Astrocyte of the hippocampus (primary cell): Measurements from ENCODE around the gene AASDH.

Experiments
- DNase-seq: peaks from one replicate; pipeline ENCODE4 v3.0.0; 2011; ENCODE audit warnings: low read depth, low spot score

AASDH gene, protein sequence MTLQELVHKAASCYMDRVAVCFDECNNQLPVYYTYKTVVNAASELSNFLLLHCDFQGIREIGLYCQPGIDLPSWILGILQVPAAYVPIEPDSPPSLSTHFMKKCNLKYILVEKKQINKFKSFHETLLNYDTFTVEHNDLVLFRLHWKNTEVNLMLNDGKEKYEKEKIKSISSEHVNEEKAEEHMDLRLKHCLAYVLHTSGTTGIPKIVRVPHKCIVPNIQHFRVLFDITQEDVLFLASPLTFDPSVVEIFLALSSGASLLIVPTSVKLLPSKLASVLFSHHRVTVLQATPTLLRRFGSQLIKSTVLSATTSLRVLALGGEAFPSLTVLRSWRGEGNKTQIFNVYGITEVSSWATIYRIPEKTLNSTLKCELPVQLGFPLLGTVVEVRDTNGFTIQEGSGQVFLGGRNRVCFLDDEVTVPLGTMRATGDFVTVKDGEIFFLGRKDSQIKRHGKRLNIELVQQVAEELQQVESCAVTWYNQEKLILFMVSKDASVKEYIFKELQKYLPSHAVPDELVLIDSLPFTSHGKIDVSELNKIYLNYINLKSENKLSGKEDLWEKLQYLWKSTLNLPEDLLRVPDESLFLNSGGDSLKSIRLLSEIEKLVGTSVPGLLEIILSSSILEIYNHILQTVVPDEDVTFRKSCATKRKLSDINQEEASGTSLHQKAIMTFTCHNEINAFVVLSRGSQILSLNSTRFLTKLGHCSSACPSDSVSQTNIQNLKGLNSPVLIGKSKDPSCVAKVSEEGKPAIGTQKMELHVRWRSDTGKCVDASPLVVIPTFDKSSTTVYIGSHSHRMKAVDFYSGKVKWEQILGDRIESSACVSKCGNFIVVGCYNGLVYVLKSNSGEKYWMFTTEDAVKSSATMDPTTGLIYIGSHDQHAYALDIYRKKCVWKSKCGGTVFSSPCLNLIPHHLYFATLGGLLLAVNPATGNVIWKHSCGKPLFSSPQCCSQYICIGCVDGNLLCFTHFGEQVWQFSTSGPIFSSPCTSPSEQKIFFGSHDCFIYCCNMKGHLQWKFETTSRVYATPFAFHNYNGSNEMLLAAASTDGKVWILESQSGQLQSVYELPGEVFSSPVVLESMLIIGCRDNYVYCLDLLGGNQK

GRCh38 chr4:56387023-56388001 lies at the start of gene AASDH:
AASDH (minus strand) TSS chr4:56387491; CDS start chr4:56384299, 3,192 bp downstream.
- peak; percentile 98 for DNase-seq

- peak; percentile 100 for DNase-seq
Observed at GRCh38 chr4:56435140-56435926, 48.0 kb upstream of the AASDH start, which contains the start of gene PPAT. PPAT (minus strand) TSS chr4:56435615; CDS start chr4:56435477, 138 bp downstream.

DNA sequence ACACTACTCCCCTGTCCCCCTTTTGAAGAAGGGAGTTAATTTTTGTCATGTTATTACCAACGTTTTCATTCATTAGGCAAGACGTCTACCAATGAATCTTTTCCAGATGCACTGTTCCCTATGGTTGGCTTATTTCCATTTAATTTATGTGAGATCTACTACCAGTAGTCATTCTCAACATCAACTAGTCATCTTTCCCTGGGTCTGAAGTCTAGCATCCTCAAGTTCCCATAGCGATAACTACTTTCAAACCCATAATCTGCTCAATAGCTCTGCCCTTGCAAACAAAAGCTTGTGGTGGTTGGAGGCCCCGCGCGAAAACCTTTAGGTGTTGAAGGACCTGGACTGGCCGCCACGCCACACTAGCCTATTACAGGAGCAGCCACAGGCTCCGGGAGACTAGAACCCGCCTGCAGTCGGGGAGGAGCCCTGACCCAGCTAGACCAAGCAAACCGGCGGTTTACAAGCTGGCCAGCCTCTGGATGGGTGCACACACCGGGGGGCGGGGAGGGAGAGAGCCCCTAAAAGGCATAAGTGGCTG lies 47.4 kb upstream of the AASDH start:
- DNase-seq, result peak; percentile 81

GRCh38 chr4:56433280-56433679 lies 46.0 kb upstream of the AASDH start:
- no peak for DNase-seq

DNA sequence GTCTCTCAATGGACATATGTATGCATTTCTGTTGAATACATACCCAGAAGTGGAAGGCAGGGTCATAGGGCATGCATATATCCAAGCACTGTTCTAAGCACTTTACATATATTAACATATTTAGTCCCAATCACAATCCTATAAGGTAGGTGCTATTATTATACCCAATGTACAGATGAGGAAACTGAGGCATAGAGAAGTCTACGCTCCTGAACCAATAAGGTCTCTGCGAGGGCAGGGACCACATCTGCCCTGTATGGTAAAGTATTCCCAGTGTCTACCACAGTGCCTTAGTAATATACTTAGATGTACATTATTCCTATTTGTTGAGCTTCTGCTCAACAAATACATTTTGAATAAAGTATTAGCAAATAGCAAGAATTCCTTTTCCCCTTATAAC lies 42.9 kb upstream of the AASDH start:
- no peak for DNase-seq

DNA sequence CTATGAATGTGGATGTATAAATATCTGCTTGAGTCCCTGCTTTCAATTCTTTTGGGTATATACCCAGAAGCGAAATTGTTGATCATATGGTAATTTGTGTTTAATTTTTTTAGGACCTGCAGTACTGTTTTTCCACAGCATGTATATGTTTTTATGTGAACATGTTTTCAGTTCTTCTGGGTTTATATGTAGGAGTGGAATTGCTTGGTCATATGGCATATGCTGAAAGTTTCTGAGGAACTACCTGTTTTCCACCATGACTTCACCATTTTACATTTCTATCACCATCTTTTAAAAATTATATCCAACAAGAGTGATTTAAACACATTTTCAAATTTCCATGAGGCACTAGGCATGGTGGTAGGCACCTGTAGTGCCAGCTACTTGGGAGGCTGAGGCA lies 39.9 kb upstream of the AASDH start:
- DNase-seq, result no peak

DNA sequence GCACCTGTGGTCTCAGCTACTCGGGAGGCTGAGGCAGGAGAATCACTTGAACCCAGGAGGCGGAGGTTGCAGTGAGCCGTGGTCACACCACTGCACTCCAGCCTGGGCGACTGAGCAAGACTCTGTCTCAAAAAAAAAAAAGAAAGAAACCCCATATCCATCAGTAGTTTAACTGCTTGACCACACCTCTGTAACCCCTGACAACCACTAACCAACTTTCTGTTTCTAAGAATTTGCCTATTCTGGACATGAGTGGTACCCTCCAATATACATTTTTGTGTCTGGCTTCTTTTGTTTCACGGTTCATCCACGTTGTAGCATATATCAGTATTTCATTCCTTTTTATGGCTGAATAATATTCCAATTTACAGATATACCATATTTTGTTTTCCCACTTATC lies 39.0 kb upstream of the AASDH start:
- DNase-seq, result no peak

DNA sequence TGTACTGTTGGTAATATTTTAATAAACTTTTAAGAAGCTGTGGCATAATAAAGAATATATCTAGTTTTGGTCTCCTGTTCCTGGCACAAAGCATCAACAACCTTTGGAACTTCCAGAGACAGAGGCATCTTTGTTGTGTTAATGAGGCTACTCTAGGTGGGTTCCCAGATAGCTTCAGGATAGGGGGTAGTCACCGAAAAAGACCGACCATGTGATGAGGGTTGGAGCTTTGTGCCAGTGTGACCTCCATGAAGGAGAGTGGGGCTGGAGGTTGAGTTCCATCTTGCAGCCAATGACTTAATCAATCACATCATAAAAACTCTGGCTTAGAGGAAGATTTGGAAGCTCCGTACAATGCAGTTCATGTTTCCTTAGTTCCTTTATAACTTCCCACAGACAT lies 38.2 kb upstream of the AASDH start:
- no peak for DNase-seq

- DNase-seq, result peak; percentile 49
Observed at GRCh38 chr4:56424697-56425514, 37.6 kb upstream of the AASDH start.

GRCh38 chr4:56424176-56424575 lies 36.9 kb upstream of the AASDH start:
- DNase-seq, result no peak

- DNase-seq, result no peak
Observed at GRCh38 chr4:56417396-56417795, 30.1 kb upstream of the AASDH start.

DNA sequence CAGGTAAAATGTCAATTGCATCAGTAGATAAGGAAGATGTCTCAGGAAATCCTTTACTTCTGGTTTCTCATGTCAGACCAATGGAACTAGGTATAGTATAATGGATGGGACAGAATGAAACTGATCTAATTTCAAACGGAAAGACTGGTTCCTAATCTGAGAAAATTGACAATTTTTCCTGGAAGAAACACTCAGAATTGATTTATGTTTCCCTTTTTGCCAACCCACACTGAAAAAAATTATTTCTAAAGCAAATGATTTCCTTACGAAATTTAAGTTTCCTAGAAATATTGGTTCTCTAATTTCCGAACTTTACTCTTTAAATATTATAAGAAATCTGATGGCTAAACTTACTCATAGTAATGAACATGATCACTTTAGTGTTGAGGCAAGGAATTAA lies 29.1 kb upstream of the AASDH start:
- no peak for DNase-seq

GRCh38 chr4:56414135-56414670 lies 26.9 kb upstream of the AASDH start:
- DNase-seq, result peak; percentile 58

GRCh38 chr4:56410247-56411062 lies 23.2 kb upstream of the AASDH start:
- DNase-seq, result peak; percentile 97

- no peak for DNase-seq
Observed at GRCh38 chr4:56409511-56410090, 22.3 kb upstream of the AASDH start.

- DNase-seq, result no peak
Observed at GRCh38 chr4:56408978-56409377, 21.7 kb upstream of the AASDH start.

DNA sequence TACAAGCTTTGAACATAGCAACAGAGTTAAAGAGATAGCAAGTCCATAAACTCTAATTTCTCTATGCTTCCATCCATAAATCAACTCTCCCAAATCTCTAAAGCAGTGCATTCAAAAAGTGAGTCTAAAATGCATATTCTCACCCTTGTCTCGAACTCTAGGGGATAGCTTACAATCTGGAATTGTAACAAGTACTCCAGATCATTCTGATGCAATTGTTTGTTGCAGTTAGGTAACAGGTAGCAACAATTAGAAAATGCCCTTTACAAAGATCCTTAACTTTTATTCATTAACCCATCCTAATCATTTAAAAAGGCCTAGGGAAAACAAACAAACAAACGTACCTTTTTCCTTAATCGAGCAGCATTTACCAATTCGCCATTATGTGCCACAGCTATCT lies 18.9 kb upstream of the AASDH start:
- DNase-seq, result no peak
